ENCODE data around the gene BTBD9. TPM values are rescaled to one million over a fixed set of nuclear protein-coding genes. Genes with fewer than 3 reads are reported as not detected.

BTBD9 gene
- total and polyA plus RNA-seq, 2 experiments from 2014 or later: 13.0 to 17.0 TPM

DNA sequence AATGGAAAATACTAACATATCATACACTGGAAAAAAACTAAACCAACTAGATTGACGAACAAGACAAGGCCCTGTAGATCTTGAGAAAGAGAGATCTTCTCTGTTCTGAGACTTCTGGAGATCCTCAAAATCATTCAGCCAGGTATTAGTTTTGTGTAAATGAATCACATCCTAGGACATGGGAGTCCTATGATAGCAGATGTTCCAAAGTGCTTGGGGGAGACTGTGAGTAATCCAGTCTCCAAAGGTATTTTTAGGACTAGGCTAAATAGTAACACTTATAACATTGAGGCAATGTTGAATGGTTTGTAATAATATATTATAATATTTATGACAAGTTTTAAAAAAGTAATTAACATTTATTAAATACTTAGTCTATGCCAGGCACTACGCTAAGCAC lies 275.0 kb downstream of the BTBD9 start:
- TF ChIP-seq EZH2phosphoT487 (IDR thresholded peaks at IDR 0.05; ENCODE audit: low read depth, severe bottlenecking, unreplicated experiment) (no peak), EZH2 (IDR thresholded peaks at IDR 0.05; ENCODE audit: borderline replicate concordance) (no peak)
- TF ChIP-seq, protein P1, sequence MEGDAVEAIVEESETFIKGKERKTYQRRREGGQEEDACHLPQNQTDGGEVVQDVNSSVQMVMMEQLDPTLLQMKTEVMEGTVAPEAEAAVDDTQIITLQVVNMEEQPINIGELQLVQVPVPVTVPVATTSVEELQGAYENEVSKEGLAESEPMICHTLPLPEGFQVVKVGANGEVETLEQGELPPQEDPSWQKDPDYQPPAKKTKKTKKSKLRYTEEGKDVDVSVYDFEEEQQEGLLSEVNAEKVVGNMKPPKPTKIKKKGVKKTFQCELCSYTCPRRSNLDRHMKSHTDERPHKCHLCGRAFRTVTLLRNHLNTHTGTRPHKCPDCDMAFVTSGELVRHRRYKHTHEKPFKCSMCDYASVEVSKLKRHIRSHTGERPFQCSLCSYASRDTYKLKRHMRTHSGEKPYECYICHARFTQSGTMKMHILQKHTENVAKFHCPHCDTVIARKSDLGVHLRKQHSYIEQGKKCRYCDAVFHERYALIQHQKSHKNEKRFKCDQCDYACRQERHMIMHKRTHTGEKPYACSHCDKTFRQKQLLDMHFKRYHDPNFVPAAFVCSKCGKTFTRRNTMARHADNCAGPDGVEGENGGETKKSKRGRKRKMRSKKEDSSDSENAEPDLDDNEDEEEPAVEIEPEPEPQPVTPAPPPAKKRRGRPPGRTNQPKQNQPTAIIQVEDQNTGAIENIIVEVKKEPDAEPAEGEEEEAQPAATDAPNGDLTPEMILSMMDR (IDR thresholded peaks at IDR 0.05; ENCODE audit: poor library complexity): no peak
- no peaks in the 10 kb centered on the region for H3K9me2 ChIP-seq (replicated peaks; ENCODE audit: insufficient read depth)
- no peaks in the 10 kb centered on the region for H4K20me1 ChIP-seq (ENCODE audit: insufficient read depth, poor library complexity, severe bottlenecking)
- H3K9me3 ChIP-seq (ENCODE audit: low read depth): no peaks in the 10 kb centered on the region
- no peaks in the 10 kb centered on the region for H3K4me1 ChIP-seq (ENCODE audit: insufficient read depth)
- WGBS (ENCODE audit: low lambda C conversion rate, missing lambda C conversion rate): 98% methylated on average over 2 of the region's 2 CpGs
- H3K27me3 ChIP-seq: no peaks in the 10 kb centered on the region
- H3K79me2 ChIP-seq: no peaks in the 10 kb centered on the region
- no peak overlapping the region for H3K27ac ChIP-seq
- H3K36me3 ChIP-seq (replicated peaks; ENCODE audit: insufficient read depth, low read depth): no peaks in the 10 kb centered on the region
- H3K4me2 ChIP-seq: no peak overlapping the region
- no peak overlapping the region for H2AFZ ChIP-seq
- no peak overlapping the region for H3K4me3 ChIP-seq
- DNase-seq (ENCODE audit: low spot score): no peak

DNA sequence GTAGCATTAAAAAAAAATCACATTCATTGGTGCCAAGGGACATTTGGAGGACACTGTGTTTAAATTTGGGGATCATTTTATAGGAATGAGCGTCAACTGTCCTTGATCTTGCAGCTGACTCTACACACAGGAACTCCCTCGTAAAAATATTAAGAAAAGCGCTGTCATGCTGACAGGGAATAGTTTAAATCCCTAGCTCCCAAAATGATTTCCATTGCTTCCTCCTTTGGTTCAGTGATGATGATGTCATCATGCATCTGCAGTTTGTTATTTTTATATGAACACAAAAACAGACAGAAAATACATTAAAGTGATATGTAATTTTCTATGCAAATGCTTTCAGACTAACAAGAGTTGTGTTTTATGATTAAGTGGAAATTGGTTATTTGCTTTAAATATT lies 275.6 kb downstream of the BTBD9 start:
- Histone ChIP-seq H3K79me2 (no peaks in the 10 kb centered on the region), H3K9me3 (ENCODE audit: low read depth) (no peaks in the 10 kb centered on the region), H3K27me3 (no peaks in the 10 kb centered on the region), H3K36me3 (replicated peaks; ENCODE audit: insufficient read depth, low read depth) (no peaks in the 10 kb centered on the region), H4K20me1 (ENCODE audit: insufficient read depth, poor library complexity, severe bottlenecking) (no peaks in the 10 kb centered on the region), H3K4me3 (no peak overlapping the region), H3K27ac (no peak overlapping the region), H2AFZ (no peak overlapping the region), H3K4me1 (ENCODE audit: insufficient read depth) (no peaks in the 10 kb centered on the region), H3K4me2 (no peak overlapping the region), H3K9me2 (replicated peaks; ENCODE audit: insufficient read depth) (no peaks in the 10 kb centered on the region)
- no peak for TF ChIP-seq EZH2 (IDR thresholded peaks at IDR 0.05; ENCODE audit: borderline replicate concordance)
- TF ChIP-seq EZH2phosphoT487 (IDR thresholded peaks at IDR 0.05; ENCODE audit: low read depth, severe bottlenecking, unreplicated experiment): no peak
- TF ChIP-seq, protein P1 (IDR thresholded peaks at IDR 0.05; ENCODE audit: poor library complexity): no peak
- no peak for DNase-seq (ENCODE audit: low spot score)
- 74% methylated on average over 3 of the region's 3 CpGs for WGBS (ENCODE audit: low lambda C conversion rate, missing lambda C conversion rate)

DNA sequence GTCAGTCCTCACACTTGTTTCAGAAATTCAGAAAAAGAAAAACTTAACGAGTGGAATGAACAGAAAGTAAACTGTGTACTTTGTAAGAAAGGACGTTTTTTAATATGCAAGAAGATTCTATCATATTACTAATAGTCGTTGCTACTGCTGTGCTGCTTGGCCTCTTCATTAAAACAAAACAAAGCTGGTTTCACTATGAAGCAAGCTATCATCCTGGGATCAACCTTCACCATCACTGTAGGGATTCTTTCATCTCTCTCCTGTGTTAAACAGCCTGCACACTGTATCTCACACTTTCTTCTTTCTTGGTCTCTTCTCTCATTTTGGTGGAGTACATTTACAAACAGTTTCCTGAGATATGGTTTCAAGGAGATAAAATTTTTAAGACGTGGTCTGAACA lies 284.2 kb downstream of the BTBD9 start:
- no peak overlapping the region for H3K4me3 ChIP-seq

More for the DNA sequence above, 284.2 kb downstream of the BTBD9 start:
- Histone ChIP-seq H4K20me1 (ENCODE audit: insufficient read depth, poor library complexity, severe bottlenecking) (no peaks in the 10 kb centered on the region), H3K4me2 (no peak overlapping the region), H3K27me3 (no peaks in the 10 kb centered on the region), H2AFZ (no peak overlapping the region), H3K9me2 (replicated peaks; ENCODE audit: insufficient read depth) (no peaks in the 10 kb centered on the region), H3K27ac (no peak overlapping the region), H3K9me3 (ENCODE audit: low read depth) (no peaks in the 10 kb centered on the region), H3K79me2 (no peaks in the 10 kb centered on the region), H3K36me3 (replicated peaks; ENCODE audit: insufficient read depth, low read depth) (no peaks in the 10 kb centered on the region), H3K4me1 (ENCODE audit: insufficient read depth) (peaks cover 9% of the 10 kb centered on the region)
- DNase-seq (ENCODE audit: low spot score): no peak
- TF ChIP-seq, protein P1 (IDR thresholded peaks at IDR 0.05; ENCODE audit: poor library complexity): no peak
- TF ChIP-seq EZH2 (IDR thresholded peaks at IDR 0.05; ENCODE audit: borderline replicate concordance) (no peak), EZH2phosphoT487 (IDR thresholded peaks at IDR 0.05; ENCODE audit: low read depth, severe bottlenecking, unreplicated experiment) (no peak)
- WGBS (ENCODE audit: low lambda C conversion rate, missing lambda C conversion rate): 65% methylated on average over 4 of the region's 4 CpGs

All from hepatocyte (in vitro differentiated cells).